Ovary (tissue), 9 donors: ENCODE results near the gene MN1. TPM values are rescaled to one million over a fixed set of nuclear protein-coding genes. Genes with fewer than 3 reads are reported as not detected.
A peak's percentile ranks its signal among the peaks of the same experiment; 100 is the strongest.

ENCODE experiments used
- DNase-seq, 5 donors: peaks; one replicate each; pipeline ENCODE4 v3.0.0-alpha.2; 2019 to 2020
- H3K27ac ChIP-seq, 2 donors: fragments of 200-600 bp; one replicate each; pipeline versions ENCODE4 v1.5.1 to v1.8.0; 2019 to 2022
- H3K27me3 ChIP-seq: fragments of 200-600 bp; one replicate; pipeline ENCODE4 v1.8.0; 2022
- H3K36me3 ChIP-seq: fragments of 200-600 bp; sonication (generic); one replicate; pipeline ENCODE4 v1.5.1; 2019
- H3K4me1 ChIP-seq: one replicate; pipeline ENCODE4 v1.8.1; 2013; ENCODE audit warnings: mild to moderate bottlenecking, moderate library complexity; ENCODE audit not compliant: insufficient read depth
- H3K4me3 ChIP-seq: fragments of 200-600 bp; sonication (generic); one replicate; pipeline ENCODE4 v1.5.1; 2017
- H3K9me3 ChIP-seq, 2 donors: fragments of 200-600 bp in 1 of 2; sonication (generic) in 1 of 2; one replicate each; pipeline versions ENCODE4 v1.5.1 to v1.8.1; 2013 to 2019; ENCODE audit warnings: mild to moderate bottlenecking in 1 of 2, moderate library complexity in 1 of 2
- EP300 ChIP-seq: sonication (generic); formaldehyde crosslinking; IDR thresholded peaks from one replicate; pipeline ENCODE4 v1.6.1; 2017; ENCODE audit warnings: antibody characterized with exemption
- POLR2A ChIP-seq: fragments of 450-650 bp; IDR thresholded peaks from one replicate; pipeline ENCODE4 v1.6.1; 2017; ENCODE audit warnings: antibody characterized with exemption, mild to moderate bottlenecking, moderate library complexity
- WGBS, 3 donors: extraction: QIAGEN DNeasy Blood & Tissue Kit in 1 of 3; methylation state at CpG; one replicate each; pipeline versions ENCODE4 v1.1.5 to v1.1.7; 2013 to 2017; 5-methylcytosine and 5-hydroxymethylcytosine counted together
- intact Hi-C, 4 donors: fragments of 100-400 bp; cut with DNase I; formaldehyde crosslinking; loops; one replicate each; pipeline versions ENCODE4 v1.11.0 to v1.15.1; 2022 to 2023
- polyA plus RNA-seq, 2 donors: library from polyadenylated mRNA; stranded (reverse); fragments of 200-250 nt in 1 of 2; fragments of 350-450 nt in 1 of 2; fragmentation: Illumina TruSeq in 1 of 2; extraction: RNeasy Lipid Tissue Mini Kit (QIAGEN cat#74804) in 1 of 2; gene quantifications; one replicate each; pipeline ENCODE4 v1.2.3, GENCODE V29; 2013 to 2014
- total RNA-seq, 7 donors: library from RNA; depleted of rRNA in 2 of 7; stranded (reverse); fragments of >200 nt in 2 of 7; fragmentation: NEBNext Ultra II Directional in 3 of 7; extraction: Animal tissue kit (Norgen Biotek cat#: 25700) in 3 of 7; gene quantifications; one replicate each; pipeline versions ENCODE4 v1.1.0 to v1.2.4, GENCODE V29; 2016 to 2023
- TF ChIP-seq, protein P1 (sequence below), 3 donors: fragments of 450-650 bp in 2 of 3; fragments of 200-600 bp in 1 of 3; IDR thresholded peaks; one replicate each; pipeline versions ENCODE4 v1.5.1 to v1.8.0; 2016 to 2022; ENCODE audit warnings: antibody characterized with exemption in 3 of 3, mild to moderate bottlenecking in 1 of 3
- donor health status: DM: no; HTN: no; CAD: no; lungs with moderate emphysema.
- donor health status: DM: no; HTN: no; CAD: no.
- donor health status: Bipolar disorder and iron deficiency.
- donor health status: DM: yes; HTN: yes; CAD: no.
- donor health status: DM: no; HTN: no; CAD: no.
- donor health status: DM: yes; HTN: yes; CAD: no.

Gene MN1
- total and polyA plus RNA-seq, 9 donors = 6.7 to 33.5 (median 13.4) TPM

DNA sequence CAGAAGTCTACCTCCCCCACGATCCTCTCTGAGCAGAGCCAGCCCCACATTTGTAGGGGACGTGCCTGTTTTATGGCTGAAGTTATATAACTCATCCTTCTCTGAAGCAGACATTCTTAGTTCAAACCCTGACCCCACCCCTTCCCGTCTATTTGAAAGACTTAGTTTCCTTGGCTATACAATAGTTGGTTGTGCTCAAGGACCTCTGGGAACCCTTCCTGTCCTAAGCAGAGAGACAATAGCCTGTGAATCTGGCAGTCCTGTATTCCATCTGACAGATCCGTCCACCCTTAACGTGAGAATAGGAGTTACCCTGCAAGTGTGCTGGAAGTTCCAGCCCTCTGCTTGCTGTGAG lies 75.2 kb downstream of the MN1 start:
- peak in 1 of 5 donors; percentile 15 for DNase-seq
- TF ChIP-seq, protein P1, sequence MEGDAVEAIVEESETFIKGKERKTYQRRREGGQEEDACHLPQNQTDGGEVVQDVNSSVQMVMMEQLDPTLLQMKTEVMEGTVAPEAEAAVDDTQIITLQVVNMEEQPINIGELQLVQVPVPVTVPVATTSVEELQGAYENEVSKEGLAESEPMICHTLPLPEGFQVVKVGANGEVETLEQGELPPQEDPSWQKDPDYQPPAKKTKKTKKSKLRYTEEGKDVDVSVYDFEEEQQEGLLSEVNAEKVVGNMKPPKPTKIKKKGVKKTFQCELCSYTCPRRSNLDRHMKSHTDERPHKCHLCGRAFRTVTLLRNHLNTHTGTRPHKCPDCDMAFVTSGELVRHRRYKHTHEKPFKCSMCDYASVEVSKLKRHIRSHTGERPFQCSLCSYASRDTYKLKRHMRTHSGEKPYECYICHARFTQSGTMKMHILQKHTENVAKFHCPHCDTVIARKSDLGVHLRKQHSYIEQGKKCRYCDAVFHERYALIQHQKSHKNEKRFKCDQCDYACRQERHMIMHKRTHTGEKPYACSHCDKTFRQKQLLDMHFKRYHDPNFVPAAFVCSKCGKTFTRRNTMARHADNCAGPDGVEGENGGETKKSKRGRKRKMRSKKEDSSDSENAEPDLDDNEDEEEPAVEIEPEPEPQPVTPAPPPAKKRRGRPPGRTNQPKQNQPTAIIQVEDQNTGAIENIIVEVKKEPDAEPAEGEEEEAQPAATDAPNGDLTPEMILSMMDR (IDR thresholded peaks at IDR 0.05) = no peak
- no peak for TF ChIP-seq POLR2A
- no peak for TF ChIP-seq EP300
- Histone ChIP-seq H3K9me3 (no peaks in the 10 kb centered on the region), H3K4me1 (peaks cover 4% of the 10 kb centered on the region), H3K4me3 (no peak overlapping the region), H3K36me3 (no peaks in the 10 kb centered on the region), H3K27ac (no peak overlapping the region), H3K27me3 (no peaks in the 10 kb centered on the region)
- 37 to 39% (median 39%) methylated on average over 5 of the region's 5 CpGs for WGBS, 3 donors
- intact Hi-C loops = no loop called here

DNA sequence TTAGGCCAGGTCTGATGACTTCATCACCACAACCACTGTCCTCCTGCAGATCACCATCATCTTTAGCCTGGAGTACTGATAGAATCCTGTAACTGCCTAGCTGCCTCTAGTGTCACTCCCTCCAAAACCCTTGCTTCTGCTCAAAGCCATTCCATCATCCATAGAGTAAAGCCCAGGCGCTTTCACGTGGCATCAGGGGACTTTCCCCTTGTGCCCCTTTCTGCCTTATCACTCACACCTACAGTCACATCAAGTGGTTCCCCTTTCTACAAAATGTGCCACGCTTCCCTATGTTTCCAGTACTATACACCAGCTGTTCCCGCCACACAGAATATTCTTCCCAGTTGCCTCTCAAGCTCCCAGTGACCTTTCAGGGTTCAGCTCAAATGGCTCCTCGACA lies 75.9 kb downstream of the MN1 start:
- H3K36me3 ChIP-seq = no peaks in the 10 kb centered on the region
- 90 to 92% (median 91%) methylated on average over 5 of the region's 5 CpGs for WGBS, 3 donors
- intact Hi-C loops = no loop called here
- peak in 1 of 5 donors; percentile 3 for DNase-seq
- H3K4me3 ChIP-seq = no peak overlapping the region
- TF ChIP-seq, protein P1 (IDR thresholded peaks at IDR 0.05) = no peak
- TF ChIP-seq EP300 (no peak), POLR2A (no peak)
- H3K27me3 ChIP-seq = no peaks in the 10 kb centered on the region
- H3K9me3 ChIP-seq = no peaks in the 10 kb centered on the region
- peaks cover 4% of the 10 kb centered on the region for H3K4me1 ChIP-seq
- H3K27ac ChIP-seq = no peak overlapping the region

DNA sequence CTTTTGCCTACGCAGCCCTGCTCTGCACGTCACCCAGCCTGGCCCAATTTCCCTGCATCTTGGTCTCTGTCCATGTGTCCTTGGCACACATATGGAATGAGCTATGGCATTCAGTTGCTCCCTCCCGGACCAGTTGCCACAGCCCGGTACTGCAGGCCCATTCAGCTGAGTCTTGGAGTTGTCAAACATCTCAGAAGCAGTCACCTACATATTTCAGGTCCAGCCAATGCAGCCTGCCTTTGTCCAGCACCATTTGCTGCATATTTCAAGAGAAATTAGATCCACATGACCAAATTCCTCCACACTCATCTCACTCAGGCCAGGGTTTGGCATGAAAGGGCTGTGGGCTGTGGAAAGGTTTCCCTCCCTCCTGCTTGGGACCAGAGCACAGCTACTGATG lies 76.8 kb downstream of the MN1 start:
- peaks cover 4% of the 10 kb centered on the region for H3K4me1 ChIP-seq
- no peaks in the 10 kb centered on the region for H3K36me3 ChIP-seq
- no peaks in the 10 kb centered on the region for H3K27me3 ChIP-seq
- H3K9me3 ChIP-seq = no peaks in the 10 kb centered on the region
- no peak for TF ChIP-seq EP300
- TF ChIP-seq, protein P1 (IDR thresholded peaks at IDR 0.05) = no peak
- no peak for TF ChIP-seq POLR2A
- DNase-seq = no peak
- H3K27ac ChIP-seq = no peak overlapping the region
- intact Hi-C loops = no loop called here
- WGBS, 3 donors = 91 to 96% (median 92%) methylated on average over 4 of the region's 4 CpGs
- H3K4me3 ChIP-seq = no peak overlapping the region

DNA sequence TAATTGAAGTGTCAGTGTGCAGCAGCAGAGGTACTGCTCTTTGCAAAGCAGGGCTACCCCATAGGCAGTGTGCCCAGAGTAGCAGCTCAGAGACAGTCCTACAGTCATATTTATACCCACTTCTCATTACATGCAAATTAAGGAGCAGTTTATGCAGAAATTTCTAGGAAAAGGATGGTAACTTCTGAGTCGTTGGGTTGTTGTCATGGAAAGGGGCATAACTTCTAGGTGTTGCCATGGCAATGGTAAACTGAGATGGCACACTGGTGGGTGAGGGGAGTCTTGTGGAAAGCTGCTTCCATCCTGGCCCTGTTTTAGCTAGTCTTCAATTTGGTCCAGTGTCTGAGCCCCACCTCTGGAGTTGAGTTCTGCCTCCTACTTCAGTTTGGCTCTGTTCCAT lies 77.4 kb downstream of the MN1 start:
- intact Hi-C loops = no loop called here
- DNase-seq = no peak
- WGBS, 3 donors = 71 to 79% (median 71%) methylated on average over 1 of the region's 1 CpG

DNA sequence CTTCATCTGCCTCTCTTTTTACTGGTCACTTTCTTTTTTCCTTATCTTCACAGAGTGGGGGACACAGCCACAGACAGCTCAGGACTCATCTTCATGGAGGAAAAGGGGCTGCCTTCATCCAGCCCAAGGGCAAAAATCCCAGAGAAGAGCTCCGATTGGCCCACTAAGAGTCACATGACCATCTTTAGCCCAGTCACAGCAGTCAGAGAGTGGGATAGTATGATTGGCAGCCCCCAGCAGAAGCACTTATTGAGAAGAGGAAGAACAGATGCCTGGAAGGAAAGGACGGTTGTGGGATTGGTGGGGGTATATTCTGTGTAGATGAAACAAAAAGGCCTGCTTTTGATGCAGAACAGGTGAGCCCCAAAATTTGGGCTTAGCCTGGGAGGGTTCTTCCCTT lies 77.8 kb downstream of the MN1 start:
- no peak overlapping the region for H3K27ac ChIP-seq
- intact Hi-C loops = no loop called here
- H3K36me3 ChIP-seq = no peaks in the 10 kb centered on the region
- peaks cover 4% of the 10 kb centered on the region for H3K4me1 ChIP-seq
- no peak overlapping the region for H3K4me3 ChIP-seq
- TF ChIP-seq POLR2A (no peak), EP300 (no peak)
- TF ChIP-seq, protein P1 (IDR thresholded peaks at IDR 0.05) = no peak
- WGBS, 3 donors = 89 to 90% (median 89%) methylated on average over 2 of the region's 2 CpGs
- no peaks in the 10 kb centered on the region for H3K9me3 ChIP-seq
- no peaks in the 10 kb centered on the region for H3K27me3 ChIP-seq
- DNase-seq = no peak

More for the DNA sequence above, 77.4 kb downstream of the MN1 start:
- Histone ChIP-seq H3K4me3 (no peak overlapping the region), H3K27ac (no peak overlapping the region), H3K9me3 (no peaks in the 10 kb centered on the region), H3K4me1 (peaks cover 4% of the 10 kb centered on the region), H3K36me3 (no peaks in the 10 kb centered on the region), H3K27me3 (no peaks in the 10 kb centered on the region)
- TF ChIP-seq EP300 (no peak), POLR2A (no peak)
